T-helper 2 cell treated with Interferon-gamma antibody and Interleukin-4, amounts not matched to agents 5 μg/mL and 100 μg/mL, for 36 hours (primary cell): Measurements from ENCODE around the gene PSENEN.

Experiments used
- DNase-seq: peaks from one replicate; pipeline ENCODE4 v3.0.0; 2021; ENCODE audit warnings: low spot score
- H3K27ac Mint-ChIP-seq: one replicate; pipeline ENCODE4 v1.8.0; 2021; ENCODE audit warnings: mild to moderate bottlenecking, mixed read lengths
- H3K27me3 Mint-ChIP-seq: one replicate; pipeline ENCODE4 v1.8.0; 2021; ENCODE audit warnings: low read depth, mixed read lengths
- H3K36me3 Mint-ChIP-seq: one replicate; pipeline ENCODE4 v1.8.0; 2021; ENCODE audit warnings: low read depth, mixed read lengths
- H3K4me1 Mint-ChIP-seq: one replicate; pipeline ENCODE4 v1.8.0; 2021; ENCODE audit warnings: low read depth, mixed read lengths
- H3K4me3 Mint-ChIP-seq: one replicate; pipeline ENCODE4 v1.8.0; 2022; ENCODE audit warnings: mild to moderate bottlenecking, moderate library complexity, mixed read lengths
- H3K9me3 Mint-ChIP-seq: one replicate; pipeline ENCODE4 v1.8.0; 2021; ENCODE audit warnings: mixed read lengths

PSENEN gene

DNA sequence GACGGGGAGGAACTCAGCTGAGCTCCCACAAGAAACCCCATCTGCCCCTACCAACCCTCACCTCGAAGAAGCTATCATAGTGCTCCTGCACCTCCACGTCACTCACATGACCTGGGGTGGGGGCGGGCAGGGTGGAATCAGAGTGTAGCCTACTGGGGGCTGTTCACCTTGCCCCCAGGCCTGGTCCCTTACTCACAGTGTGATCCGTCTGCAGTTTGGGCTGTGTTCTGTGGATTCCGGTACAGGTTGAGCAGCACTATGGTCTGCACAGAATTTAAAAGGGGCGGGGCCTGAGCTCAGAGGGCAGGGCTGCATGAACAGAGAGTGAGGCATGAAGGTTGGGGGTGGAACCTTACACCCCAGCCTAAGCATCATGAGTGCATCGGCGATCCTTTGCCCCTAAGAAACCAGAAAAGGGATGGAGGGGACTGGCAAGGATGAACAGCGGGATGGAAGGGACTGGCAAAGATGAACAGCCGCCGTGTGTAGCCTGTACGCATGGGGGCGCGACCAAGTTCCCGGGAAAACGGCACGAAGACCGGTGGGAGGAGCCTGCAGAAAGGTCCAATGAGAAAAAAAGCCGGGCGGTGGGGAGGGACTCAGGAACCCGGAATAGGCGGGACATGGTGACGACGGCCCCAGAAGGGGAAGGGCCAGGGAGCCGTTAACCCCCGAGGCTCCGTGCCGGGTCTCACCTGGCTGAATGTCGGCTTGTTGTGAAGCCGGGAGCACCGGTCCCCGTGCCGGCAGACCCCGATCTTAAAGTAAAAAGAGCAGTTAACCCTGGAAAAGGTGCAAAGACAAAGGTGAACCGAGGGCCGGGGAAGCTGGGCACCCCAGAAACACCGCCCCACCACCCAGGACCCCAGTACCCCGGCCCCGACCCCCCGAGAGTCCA is 772 bp upstream of the PSENEN start:
- H3K27ac Mint-ChIP-seq: peak overlapping the region; percentile 100
- H3K36me3 Mint-ChIP-seq: peaks cover 15% of the 10 kb centered on the region
- H3K27me3 Mint-ChIP-seq: no peaks in the 10 kb centered on the region
- peak overlapping the region; percentile 91 for H3K4me3 Mint-ChIP-seq
- H3K4me1 Mint-ChIP-seq: peaks cover 45% of the 10 kb centered on the region
- H3K9me3 Mint-ChIP-seq: no peaks in the 10 kb centered on the region
- peak; percentile 92 for DNase-seq

- Mint-ChIP-seq H3K27ac (peak overlapping the region; percentile 100), H3K27me3 (no peaks in the 10 kb centered on the region), H3K9me3 (no peaks in the 10 kb centered on the region), H3K36me3 (peaks cover 15% of the 10 kb centered on the region), H3K4me1 (peaks cover 43% of the 10 kb centered on the region), H3K4me3 (peak overlapping the region; percentile 91)
- no peak for DNase-seq
These were observed 624 bp downstream of the PSENEN start for GRCh38 chr19:35746087-35746462.

GRCh38 chr19:35746531-35746930 is 1.1 kb downstream of the PSENEN start:
- DNase-seq: no peak

DNA sequence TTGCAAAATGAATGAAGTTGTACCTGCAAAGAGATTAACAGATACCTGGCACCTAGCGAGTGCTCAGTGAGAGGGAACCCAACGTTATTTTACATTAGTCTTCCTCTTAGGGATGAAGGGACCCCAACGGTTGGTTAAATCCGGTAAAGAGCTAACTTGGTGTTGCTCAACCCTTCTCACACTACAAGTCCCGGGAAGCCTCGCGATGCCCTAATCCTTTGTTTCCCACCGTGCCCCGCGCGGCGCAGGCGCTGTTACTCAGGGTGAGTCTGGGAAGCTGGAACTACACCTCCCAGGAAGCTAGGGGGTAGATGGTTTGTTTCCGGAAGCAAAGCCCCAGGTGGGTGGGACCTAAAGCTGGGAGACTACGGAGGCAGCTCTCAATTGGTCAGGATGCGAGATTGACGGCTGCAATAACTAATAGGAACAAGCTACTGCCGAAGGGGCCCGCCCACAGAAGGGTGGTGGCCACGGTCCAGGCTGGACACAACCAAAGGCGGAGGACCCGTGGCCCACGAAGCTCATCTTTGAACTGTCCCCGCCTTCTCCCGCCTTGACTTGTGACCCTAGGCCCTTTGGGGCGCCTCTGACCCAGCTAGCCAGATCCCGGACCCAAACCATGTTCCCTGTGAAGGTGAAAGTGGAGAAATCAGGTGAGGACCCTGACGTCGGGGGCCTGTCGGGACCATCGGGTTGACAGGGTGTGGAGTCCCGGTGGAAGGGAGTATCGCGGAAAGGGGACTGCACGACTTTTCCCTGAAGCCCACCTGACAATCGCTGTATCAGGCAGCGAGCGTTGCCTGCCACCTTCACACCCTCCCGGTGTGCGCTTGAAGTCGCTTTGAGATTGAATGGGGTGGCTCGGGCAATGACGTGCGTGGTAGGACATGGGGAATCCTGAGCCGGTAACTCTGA is 2.9 kb downstream of the PSENEN start, which contains the start of gene LIN37:
TSS of gene LIN37 (plus strand) at position 471 of the 915 bp plus-strand sequence. CDS start at position 620, 149 bp downstream.
- Mint-ChIP-seq H3K4me3 (peak within 1 kb of the TSS; percentile 94), H3K4me1 (peaks cover 33% of the 10 kb centered on the region), H3K27me3 (no peaks in the 10 kb centered on the region), H3K9me3 (no peaks in the 10 kb centered on the region), H3K36me3 (peaks cover 10% of the 10 kb centered on the region), H3K27ac (peak within 1 kb of the TSS; percentile 92)
- peak; percentile 99 for DNase-seq

More at GRCh38 chr19:35746531-35746930, 1.1 kb downstream of the PSENEN start:
- peak overlapping the region; percentile 91 for H3K4me3 Mint-ChIP-seq
- H3K36me3 Mint-ChIP-seq: peaks cover 15% of the 10 kb centered on the region
- H3K9me3 Mint-ChIP-seq: no peaks in the 10 kb centered on the region
- H3K27me3 Mint-ChIP-seq: no peaks in the 10 kb centered on the region
- H3K27ac Mint-ChIP-seq: peak overlapping the region; percentile 100
- H3K4me1 Mint-ChIP-seq: peaks cover 43% of the 10 kb centered on the region

DNA sequence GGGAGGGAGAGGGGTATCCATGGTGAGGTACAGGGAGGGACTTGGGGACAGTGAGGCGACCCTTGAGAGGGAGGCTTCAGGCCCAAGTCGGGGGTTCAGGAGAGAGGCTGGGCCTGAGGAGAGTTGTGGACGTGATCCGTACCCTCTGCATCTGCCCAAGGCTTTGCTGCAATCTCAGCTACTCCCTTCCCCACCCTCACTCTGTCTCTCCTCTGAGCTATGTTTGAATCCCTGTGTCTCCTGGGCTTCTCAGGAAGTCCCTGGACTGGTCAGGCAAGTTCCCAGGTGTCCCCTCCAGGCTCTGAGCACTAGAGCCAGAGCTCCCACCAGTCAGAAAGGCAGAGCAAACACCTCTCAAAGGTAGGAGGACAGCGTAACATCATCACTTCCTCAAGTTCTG is 4.7 kb downstream of the PSENEN start:
- Mint-ChIP-seq H3K27ac (no peak overlapping the region), H3K4me1 (peaks cover 24% of the 10 kb centered on the region), H3K36me3 (peaks cover 14% of the 10 kb centered on the region), H3K27me3 (no peaks in the 10 kb centered on the region), H3K4me3 (peak overlapping the region; percentile 43), H3K9me3 (no peaks in the 10 kb centered on the region)
- DNase-seq: no peak

GRCh38 chr19:35751839-35752745 is 6.6 kb downstream of the PSENEN start:
- Mint-ChIP-seq H3K4me3 (no peak overlapping the region), H3K27me3 (no peaks in the 10 kb centered on the region), H3K9me3 (no peaks in the 10 kb centered on the region), H3K4me1 (peaks cover 23% of the 10 kb centered on the region), H3K27ac (no peak overlapping the region), H3K36me3 (peaks cover 12% of the 10 kb centered on the region)
- DNase-seq: no peak

- DNase-seq: no peak
These were observed 7.4 kb downstream of the PSENEN start for GRCh38 chr19:35752746-35753350.

DNA sequence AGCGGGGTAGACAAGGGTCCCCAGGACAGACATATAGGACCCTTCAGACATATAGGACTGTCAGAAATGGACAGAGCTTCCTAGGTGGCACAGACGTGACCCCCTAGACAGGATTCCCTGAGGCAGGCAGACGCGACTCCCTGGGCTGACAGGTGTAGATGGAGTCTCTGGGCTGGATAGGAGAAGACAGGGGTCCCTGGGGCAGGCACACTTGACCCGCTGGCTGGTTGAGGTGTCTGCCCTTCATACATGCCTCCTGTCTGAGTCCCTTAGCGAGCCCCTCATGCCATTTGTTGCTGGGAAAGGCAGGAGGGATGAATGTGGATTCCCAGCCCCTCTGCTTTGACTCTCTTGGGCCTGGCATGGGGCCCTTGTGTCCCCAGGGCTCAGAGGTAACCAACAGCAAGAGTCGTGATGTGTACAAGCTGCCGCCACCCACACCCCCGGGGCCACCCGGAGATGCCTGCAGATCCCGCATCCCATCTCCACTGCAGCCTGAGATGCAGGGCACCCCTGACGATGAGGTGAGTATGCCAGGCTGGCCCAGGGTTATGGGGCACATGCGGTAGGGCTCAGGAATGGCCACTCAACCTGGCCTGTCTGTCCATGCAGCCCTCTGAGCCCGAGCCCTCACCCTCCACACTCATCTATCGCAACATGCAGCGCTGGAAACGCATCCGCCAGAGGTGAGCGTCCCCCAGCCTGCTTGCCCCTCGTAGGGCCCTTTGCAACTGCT is 8.4 kb downstream of the PSENEN start:
- H3K27ac Mint-ChIP-seq: no peak overlapping the region

More at GRCh38 chr19:35752746-35753350, 7.4 kb downstream of the PSENEN start:
- Mint-ChIP-seq H3K36me3 (peaks cover 11% of the 10 kb centered on the region), H3K27ac (no peak overlapping the region), H3K4me3 (no peak overlapping the region), H3K4me1 (peaks cover 20% of the 10 kb centered on the region), H3K27me3 (no peaks in the 10 kb centered on the region), H3K9me3 (no peaks in the 10 kb centered on the region)

GRCh38 chr19:35754370-35755130 is 9.1 kb downstream of the PSENEN start:
- Mint-ChIP-seq H3K36me3 (peaks cover 13% of the 10 kb centered on the region), H3K27me3 (no peaks in the 10 kb centered on the region), H3K4me1 (peaks cover 23% of the 10 kb centered on the region), H3K27ac (no peak overlapping the region), H3K9me3 (no peaks in the 10 kb centered on the region), H3K4me3 (peak overlapping the region; percentile 23)
- no peak for DNase-seq

More for the DNA sequence above, 8.4 kb downstream of the PSENEN start:
- no peaks in the 10 kb centered on the region for H3K27me3 Mint-ChIP-seq
- H3K36me3 Mint-ChIP-seq: peaks cover 8% of the 10 kb centered on the region
- peaks cover 19% of the 10 kb centered on the region for H3K4me1 Mint-ChIP-seq
- no peaks in the 10 kb centered on the region for H3K9me3 Mint-ChIP-seq
- no peak overlapping the region for H3K4me3 Mint-ChIP-seq
- no peak for DNase-seq

DNA sequence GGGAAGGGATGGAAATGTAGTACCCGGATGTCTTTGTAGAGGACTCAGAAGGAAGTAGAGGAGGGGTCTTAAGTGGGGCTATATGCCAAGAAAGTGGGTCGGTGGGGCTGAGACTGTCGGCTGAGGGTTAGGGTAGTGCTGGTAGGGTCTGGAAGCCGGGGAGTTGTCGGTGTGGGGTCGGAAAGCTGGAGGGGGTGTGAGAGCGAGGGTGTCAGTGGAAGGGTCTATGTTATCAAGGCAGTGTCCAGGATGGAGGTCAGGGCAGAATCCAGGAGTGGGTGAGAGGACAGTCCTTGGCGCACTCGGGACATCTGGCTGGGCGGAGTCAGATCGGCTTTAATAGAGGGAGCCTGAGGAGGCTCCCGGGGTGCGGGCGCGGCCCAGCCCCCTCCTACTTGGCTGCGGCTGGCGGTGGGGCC is 9.7 kb downstream of the PSENEN start:
- peaks cover 15% of the 10 kb centered on the region for H3K36me3 Mint-ChIP-seq
- H3K27me3 Mint-ChIP-seq: no peaks in the 10 kb centered on the region
- DNase-seq: no peak
- H3K27ac Mint-ChIP-seq: no peak overlapping the region
- no peaks in the 10 kb centered on the region for H3K9me3 Mint-ChIP-seq
- H3K4me3 Mint-ChIP-seq: no peak overlapping the region
- peaks cover 21% of the 10 kb centered on the region for H3K4me1 Mint-ChIP-seq

- no peaks in the 10 kb centered on the region for H3K9me3 Mint-ChIP-seq
- peak overlapping the region; percentile 76 for H3K27ac Mint-ChIP-seq
- peaks cover 20% of the 10 kb centered on the region for H3K4me1 Mint-ChIP-seq
- H3K36me3 Mint-ChIP-seq: peaks cover 17% of the 10 kb centered on the region
- H3K27me3 Mint-ChIP-seq: no peaks in the 10 kb centered on the region
- peak; percentile 48 for DNase-seq
- peak overlapping the region; percentile 60 for H3K4me3 Mint-ChIP-seq
These were observed 10.3 kb downstream of the PSENEN start for GRCh38 chr19:35755550-35756376.
